WTC11 (cell line): ENCODE results near the gene PREP. TPM values are rescaled to one million over a fixed set of nuclear protein-coding genes. Genes with fewer than 3 reads are reported as not detected.

Source experiments
- ATAC-seq: fragments of 200-7000 bp; cut with Tn5 transposase; 2 replicates; pipeline ENCODE4 v1.10.0; 2021; ENCODE audit warnings: mild to moderate bottlenecking, moderate library complexity
- CTCF ChIA-PET: fragments of 300-600 bp; sonication (Branson Sonifier 250); formaldehyde crosslinking; loops from one replicate; lab custom pipeline; 2021; ENCODE audit warnings: antibody characterized with exemption; lab: Charles Lee
- POLR2A ChIA-PET: fragments of 350-600 bp; sonication (Branson Sonifier 250); formaldehyde crosslinking; loops from one replicate; lab custom pipeline; 2021; ENCODE audit warnings: antibody characterized with exemption; lab: Charles Lee
- DNase-seq: peaks from one replicate; pipeline ENCODE4 v3.0.0; 2021; ENCODE audit warnings: low spot score
- H3K27ac Mint-ChIP-seq: 2 replicates; pipeline ENCODE4 v1.8.0; 2021; ENCODE audit warnings: mixed read lengths
- H3K27me3 Mint-ChIP-seq: 2 replicates; pipeline ENCODE4 v1.8.0; 2021; ENCODE audit warnings: low read depth, mild to moderate bottlenecking, moderate library complexity, mixed read lengths
- H3K36me3 Mint-ChIP-seq: 2 replicates; pipeline ENCODE4 v1.8.0; 2021; ENCODE audit warnings: mixed read lengths
- H3K4me1 Mint-ChIP-seq: 2 replicates; pipeline ENCODE4 v1.8.0; 2022; ENCODE audit warnings: mixed read lengths
- H3K4me3 Mint-ChIP-seq: 2 replicates; pipeline ENCODE4 v1.8.0; 2021; ENCODE audit warnings: mild to moderate bottlenecking, moderate library complexity, mixed read lengths
- H3K9me3 Mint-ChIP-seq: 2 replicates; pipeline ENCODE4 v1.8.0; 2021; ENCODE audit warnings: mixed read lengths
- CBFB ChIP-seq: sonication (generic); formaldehyde crosslinking; IDR thresholded peaks from 2 replicates; pipeline ENCODE4 v1.8.1; 2022; ENCODE audit warnings: mild to moderate bottlenecking, low read depth, missing genetic modification reagents
- EMX1 ChIP-seq: fragments of 250-450 bp; sonication (Bioruptor Pico); IDR thresholded peaks from 2 replicates; pipeline ENCODE4 v1.8.0; 2021; ENCODE audit warnings: mild to moderate bottlenecking
- FOXJ3 ChIP-seq: sonication (generic); formaldehyde crosslinking; IDR thresholded peaks from 2 replicates; pipeline ENCODE4 v1.9.0; 2021; ENCODE audit warnings: missing genetic modification reagents, mild to moderate bottlenecking, borderline replicate concordance
- GABPB1 ChIP-seq: sonication (generic); formaldehyde crosslinking; IDR thresholded peaks from 2 replicates; pipeline ENCODE4 v1.8.1; 2023; ENCODE audit warnings: mild to moderate bottlenecking, missing genetic modification reagents
- HMGA2 ChIP-seq: fragments of 250-450 bp; sonication (Bioruptor Pico); IDR thresholded peaks from 2 replicates; pipeline ENCODE4 v1.4.0; 2021; ENCODE audit warnings: mild to moderate bottlenecking, moderate library complexity
- MYBL2 ChIP-seq: sonication (generic); formaldehyde crosslinking; IDR thresholded peaks from 2 replicates; pipeline ENCODE4 v1.8.1; 2023; ENCODE audit warnings: mild to moderate bottlenecking, moderate library complexity, missing genetic modification reagents
- NFYB ChIP-seq: sonication (generic); formaldehyde crosslinking; conservative IDR thresholded peaks from 2 replicates; pipeline ENCODE4 v1.8.0; 2022; ENCODE audit warnings: low read depth, missing genetic modification reagents
- NR1H2 ChIP-seq: sonication (generic); formaldehyde crosslinking; IDR thresholded peaks from 2 replicates; pipeline ENCODE4 v1.9.0; 2021; ENCODE audit warnings: mild to moderate bottlenecking, moderate library complexity, missing genetic modification reagents
- OVOL2 ChIP-seq: fragments of 250-450 bp; sonication (Bioruptor Pico); IDR thresholded peaks from 2 replicates; pipeline ENCODE4 v1.9.0; 2021; ENCODE audit warnings: mild to moderate bottlenecking, borderline replicate concordance
- RELA ChIP-seq: sonication (generic); formaldehyde crosslinking; IDR thresholded peaks from 2 replicates; pipeline ENCODE4 v1.8.1; 2022; ENCODE audit warnings: missing genetic modification reagents, mild to moderate bottlenecking, borderline replicate concordance
- SP1 ChIP-seq: sonication (generic); formaldehyde crosslinking; conservative IDR thresholded peaks from 2 replicates; pipeline ENCODE4 v1.8.1; 2022; ENCODE audit warnings: missing genetic modification reagents
- ZBTB21 ChIP-seq: sonication (generic); formaldehyde crosslinking; IDR thresholded peaks from 2 replicates; pipeline ENCODE4 v1.8.1; 2023; ENCODE audit warnings: mild to moderate bottlenecking, missing genetic modification reagents, borderline replicate concordance
- ZNF416 ChIP-seq: fragments of 250-450 bp; sonication (Bioruptor Pico); IDR thresholded peaks from 2 replicates; pipeline ENCODE4 v1.9.0; 2021; ENCODE audit warnings: mild to moderate bottlenecking, inconsistent platforms
- total RNA-seq: library from RNA; stranded (reverse); gene quantifications from 3 replicates; pipeline ENCODE4 v1.2.3, GENCODE V29; 2021
- TF ChIP-seq, protein P1 (sequence below): sonication (generic); formaldehyde crosslinking; IDR thresholded peaks from 2 replicates; pipeline ENCODE4 v1.8.1; 2023; ENCODE audit warnings: mild to moderate bottlenecking, missing genetic modification reagents
- TF ChIP-seq, protein P2 (sequence below): fragments of 250-450 bp; sonication (Bioruptor Pico); IDR thresholded peaks from 2 replicates; pipeline ENCODE4 v1.9.0; 2021; ENCODE audit warnings: mild to moderate bottlenecking, borderline replicate concordance
- TF ChIP-seq, protein P3 (sequence below): fragments of 250-450 bp; sonication (Bioruptor Pico); IDR thresholded peaks from 2 replicates; pipeline ENCODE4 v2.1.2; 2022; ENCODE audit warnings: mild to moderate bottlenecking, moderate library complexity
- TF ChIP-seq, protein P4 (sequence below): sonication (generic); formaldehyde crosslinking; IDR thresholded peaks from 2 replicates; pipeline ENCODE4 v1.8.0; 2022; ENCODE audit warnings: mild to moderate bottlenecking, missing genetic modification reagents
- TF ChIP-seq, protein P5 (sequence below): fragments of 250-450 bp; sonication (Bioruptor Pico); IDR thresholded peaks from 2 replicates; pipeline ENCODE4 v1.9.0; 2021; ENCODE audit warnings: moderate library complexity, mild to moderate bottlenecking, inconsistent platforms, borderline replicate concordance
- TF ChIP-seq, protein P6 (sequence below): sonication (generic); formaldehyde crosslinking; IDR thresholded peaks from 2 replicates; pipeline ENCODE4 v1.8.1; 2022; ENCODE audit warnings: low read depth, mild to moderate bottlenecking, moderate library complexity, missing genetic modification reagents, borderline replicate concordance
- TF ChIP-seq, protein P7 (sequence below): sonication (generic); formaldehyde crosslinking; conservative IDR thresholded peaks from 2 replicates; pipeline ENCODE4 v1.8.1; 2022; ENCODE audit warnings: mild to moderate bottlenecking, missing genetic modification reagents

Gene PREP
- total RNA-seq, 1 experiment from 2014 or later, result 58.8 TPM

DNA sequence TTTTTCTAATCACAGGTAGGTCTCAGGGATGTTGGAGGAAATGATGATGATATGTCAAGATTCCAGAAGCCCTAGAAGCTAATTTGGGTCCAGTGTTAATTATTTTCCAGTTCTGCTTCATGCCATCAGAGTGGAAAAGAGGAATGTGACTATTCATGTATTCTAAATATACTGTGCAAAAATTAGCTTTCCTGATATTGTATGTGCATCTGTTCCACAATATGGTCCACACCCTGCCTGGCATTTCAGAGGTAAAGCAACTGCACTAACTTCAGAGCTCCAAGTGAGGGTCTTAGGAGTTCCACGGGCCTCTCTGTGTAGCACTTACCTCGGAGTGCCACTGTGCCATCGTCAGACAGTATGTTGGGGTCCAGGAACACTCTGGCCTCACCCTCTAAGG lies 27.1 kb downstream of the PREP start (continued):
- TF ChIP-seq RELA (CRISPR knock-in tag) (no peak), NFYB (CRISPR knock-in tag) (no peak), NR1H2 (CRISPR knock-in tag) (no peak), GABPB1 (CRISPR knock-in tag) (no peak)
- TF ChIP-seq, protein P1, sequence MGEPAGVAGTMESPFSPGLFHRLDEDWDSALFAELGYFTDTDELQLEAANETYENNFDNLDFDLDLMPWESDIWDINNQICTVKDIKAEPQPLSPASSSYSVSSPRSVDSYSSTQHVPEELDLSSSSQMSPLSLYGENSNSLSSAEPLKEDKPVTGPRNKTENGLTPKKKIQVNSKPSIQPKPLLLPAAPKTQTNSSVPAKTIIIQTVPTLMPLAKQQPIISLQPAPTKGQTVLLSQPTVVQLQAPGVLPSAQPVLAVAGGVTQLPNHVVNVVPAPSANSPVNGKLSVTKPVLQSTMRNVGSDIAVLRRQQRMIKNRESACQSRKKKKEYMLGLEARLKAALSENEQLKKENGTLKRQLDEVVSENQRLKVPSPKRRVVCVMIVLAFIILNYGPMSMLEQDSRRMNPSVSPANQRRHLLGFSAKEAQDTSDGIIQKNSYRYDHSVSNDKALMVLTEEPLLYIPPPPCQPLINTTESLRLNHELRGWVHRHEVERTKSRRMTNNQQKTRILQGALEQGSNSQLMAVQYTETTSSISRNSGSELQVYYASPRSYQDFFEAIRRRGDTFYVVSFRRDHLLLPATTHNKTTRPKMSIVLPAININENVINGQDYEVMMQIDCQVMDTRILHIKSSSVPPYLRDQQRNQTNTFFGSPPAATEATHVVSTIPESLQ (CRISPR knock-in tag), result no peak
- TF ChIP-seq, protein P2, sequence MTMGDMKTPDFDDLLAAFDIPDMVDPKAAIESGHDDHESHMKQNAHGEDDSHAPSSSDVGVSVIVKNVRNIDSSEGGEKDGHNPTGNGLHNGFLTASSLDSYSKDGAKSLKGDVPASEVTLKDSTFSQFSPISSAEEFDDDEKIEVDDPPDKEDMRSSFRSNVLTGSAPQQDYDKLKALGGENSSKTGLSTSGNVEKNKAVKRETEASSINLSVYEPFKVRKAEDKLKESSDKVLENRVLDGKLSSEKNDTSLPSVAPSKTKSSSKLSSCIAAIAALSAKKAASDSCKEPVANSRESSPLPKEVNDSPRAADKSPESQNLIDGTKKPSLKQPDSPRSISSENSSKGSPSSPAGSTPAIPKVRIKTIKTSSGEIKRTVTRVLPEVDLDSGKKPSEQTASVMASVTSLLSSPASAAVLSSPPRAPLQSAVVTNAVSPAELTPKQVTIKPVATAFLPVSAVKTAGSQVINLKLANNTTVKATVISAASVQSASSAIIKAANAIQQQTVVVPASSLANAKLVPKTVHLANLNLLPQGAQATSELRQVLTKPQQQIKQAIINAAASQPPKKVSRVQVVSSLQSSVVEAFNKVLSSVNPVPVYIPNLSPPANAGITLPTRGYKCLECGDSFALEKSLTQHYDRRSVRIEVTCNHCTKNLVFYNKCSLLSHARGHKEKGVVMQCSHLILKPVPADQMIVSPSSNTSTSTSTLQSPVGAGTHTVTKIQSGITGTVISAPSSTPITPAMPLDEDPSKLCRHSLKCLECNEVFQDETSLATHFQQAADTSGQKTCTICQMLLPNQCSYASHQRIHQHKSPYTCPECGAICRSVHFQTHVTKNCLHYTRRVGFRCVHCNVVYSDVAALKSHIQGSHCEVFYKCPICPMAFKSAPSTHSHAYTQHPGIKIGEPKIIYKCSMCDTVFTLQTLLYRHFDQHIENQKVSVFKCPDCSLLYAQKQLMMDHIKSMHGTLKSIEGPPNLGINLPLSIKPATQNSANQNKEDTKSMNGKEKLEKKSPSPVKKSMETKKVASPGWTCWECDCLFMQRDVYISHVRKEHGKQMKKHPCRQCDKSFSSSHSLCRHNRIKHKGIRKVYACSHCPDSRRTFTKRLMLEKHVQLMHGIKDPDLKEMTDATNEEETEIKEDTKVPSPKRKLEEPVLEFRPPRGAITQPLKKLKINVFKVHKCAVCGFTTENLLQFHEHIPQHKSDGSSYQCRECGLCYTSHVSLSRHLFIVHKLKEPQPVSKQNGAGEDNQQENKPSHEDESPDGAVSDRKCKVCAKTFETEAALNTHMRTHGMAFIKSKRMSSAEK (CRISPR knock-in tag), result no peak

DNA sequence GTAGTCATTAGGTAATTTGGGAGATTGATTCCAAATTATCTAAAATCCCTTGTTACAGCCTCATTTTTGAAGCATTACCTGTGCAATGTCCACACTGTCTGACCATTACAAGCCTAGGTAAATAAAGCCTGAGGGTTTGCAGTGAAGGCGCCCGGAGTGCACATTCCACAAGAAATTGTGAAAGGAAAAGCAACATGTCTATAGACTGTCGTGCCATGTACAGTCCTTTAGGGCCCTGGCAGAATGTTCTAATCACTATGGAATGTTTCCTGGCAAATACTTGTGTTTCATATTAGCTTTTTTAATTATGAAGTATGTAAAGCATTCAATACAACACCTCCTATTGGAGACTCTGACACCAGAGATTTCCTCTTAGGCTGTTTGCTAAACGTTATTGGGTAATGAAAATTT lies 28.9 kb downstream of the PREP start:
- ChIA-PET CTCF (interaction anchor here (0.6 kb wide), 1 partner anchor 167 kb away, joined by 4 read pairs; no protein-coding TSS in a partner anchor), POLR2A (no interaction called here)
- Mint-ChIP-seq H3K27ac (no peak overlapping the region), H3K36me3 (peaks cover 40% of the 10 kb centered on the region), H3K4me3 (no peak overlapping the region), H3K4me1 (no peaks in the 10 kb centered on the region; the same call in 1 of the 2 replicates), H3K9me3 (no peaks in the 10 kb centered on the region), H3K27me3 (no peaks in the 10 kb centered on the region)
- ATAC-seq (no peak), DNase-seq (no peak)
- TF ChIP-seq OVOL2 (CRISPR knock-in tag) (no peak), ZBTB21 (no peak), FOXJ3 (CRISPR knock-in tag) (no peak), GABPB1 (CRISPR knock-in tag) (no peak), CBFB (CRISPR knock-in tag) (no peak), MYBL2 (CRISPR knock-in tag) (no peak), ZNF416 (CRISPR knock-in tag) (no peak), EMX1 (CRISPR knock-in tag) (no peak), NR1H2 (CRISPR knock-in tag) (no peak), SP1 (CRISPR knock-in tag) (no peak), HMGA2 (CRISPR knock-in tag) (no peak)
- TF ChIP-seq, protein P1 (CRISPR knock-in tag), result no peak
- TF ChIP-seq, protein P3, sequence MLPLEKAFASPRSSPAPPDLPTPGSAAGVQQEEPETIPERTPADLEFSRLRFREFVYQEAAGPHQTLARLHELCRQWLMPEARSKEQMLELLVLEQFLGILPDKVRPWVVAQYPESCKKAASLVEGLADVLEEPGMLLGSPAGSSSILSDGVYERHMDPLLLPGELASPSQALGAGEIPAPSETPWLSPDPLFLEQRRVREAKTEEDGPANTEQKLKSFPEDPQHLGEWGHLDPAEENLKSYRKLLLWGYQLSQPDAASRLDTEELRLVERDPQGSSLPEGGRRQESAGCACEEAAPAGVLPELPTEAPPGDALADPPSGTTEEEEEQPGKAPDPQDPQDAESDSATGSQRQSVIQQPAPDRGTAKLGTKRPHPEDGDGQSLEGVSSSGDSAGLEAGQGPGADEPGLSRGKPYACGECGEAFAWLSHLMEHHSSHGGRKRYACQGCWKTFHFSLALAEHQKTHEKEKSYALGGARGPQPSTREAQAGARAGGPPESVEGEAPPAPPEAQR (CRISPR knock-in tag), result no peak
- TF ChIP-seq, protein P4, sequence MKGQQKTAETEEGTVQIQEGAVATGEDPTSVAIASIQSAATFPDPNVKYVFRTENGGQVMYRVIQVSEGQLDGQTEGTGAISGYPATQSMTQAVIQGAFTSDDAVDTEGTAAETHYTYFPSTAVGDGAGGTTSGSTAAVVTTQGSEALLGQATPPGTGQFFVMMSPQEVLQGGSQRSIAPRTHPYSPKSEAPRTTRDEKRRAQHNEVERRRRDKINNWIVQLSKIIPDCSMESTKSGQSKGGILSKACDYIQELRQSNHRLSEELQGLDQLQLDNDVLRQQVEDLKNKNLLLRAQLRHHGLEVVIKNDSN (CRISPR knock-in tag), result no peak
- TF ChIP-seq, protein P5, sequence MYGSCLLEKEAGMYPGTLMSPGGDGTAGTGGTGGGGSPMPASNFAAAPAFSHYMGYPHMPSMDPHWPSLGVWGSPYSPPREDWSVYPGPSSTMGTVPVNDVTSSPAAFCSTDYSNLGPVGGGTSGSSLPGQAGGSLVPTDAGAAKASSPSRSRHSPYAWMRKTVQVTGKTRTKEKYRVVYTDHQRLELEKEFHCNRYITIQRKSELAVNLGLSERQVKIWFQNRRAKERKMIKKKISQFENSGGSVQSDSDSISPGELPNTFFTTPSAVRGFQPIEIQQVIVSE (CRISPR knock-in tag), result no peak
- TF ChIP-seq, protein P6, sequence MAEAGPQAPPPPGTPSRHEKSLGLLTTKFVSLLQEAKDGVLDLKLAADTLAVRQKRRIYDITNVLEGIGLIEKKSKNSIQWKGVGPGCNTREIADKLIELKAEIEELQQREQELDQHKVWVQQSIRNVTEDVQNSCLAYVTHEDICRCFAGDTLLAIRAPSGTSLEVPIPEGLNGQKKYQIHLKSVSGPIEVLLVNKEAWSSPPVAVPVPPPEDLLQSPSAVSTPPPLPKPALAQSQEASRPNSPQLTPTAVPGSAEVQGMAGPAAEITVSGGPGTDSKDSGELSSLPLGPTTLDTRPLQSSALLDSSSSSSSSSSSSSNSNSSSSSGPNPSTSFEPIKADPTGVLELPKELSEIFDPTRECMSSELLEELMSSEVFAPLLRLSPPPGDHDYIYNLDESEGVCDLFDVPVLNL (CRISPR knock-in tag), result no peak
- TF ChIP-seq, protein P7, sequence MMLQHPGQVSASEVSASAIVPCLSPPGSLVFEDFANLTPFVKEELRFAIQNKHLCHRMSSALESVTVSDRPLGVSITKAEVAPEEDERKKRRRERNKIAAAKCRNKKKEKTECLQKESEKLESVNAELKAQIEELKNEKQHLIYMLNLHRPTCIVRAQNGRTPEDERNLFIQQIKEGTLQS (CRISPR knock-in tag), result no peak
